ENCODE data around the gene PAX5. TPM values are rescaled to one million over a fixed set of nuclear protein-coding genes. Genes with fewer than 3 reads are reported as not detected.

PAX5 gene
- polyA plus RNA-seq, 1 donor: 0.07 TPM

GRCh38 chr9:36987891-36988290 is 46.2 kb downstream of the PAX5 start:
- DNase-seq: no peak

- DNase-seq: no peak
Measured at GRCh38 chr9:36987409-36987808, 46.7 kb downstream of the PAX5 start.

GRCh38 chr9:36986468-36987408 is 47.3 kb downstream of the PAX5 start:
- no peak for DNase-seq

- DNase-seq: no peak
Measured at GRCh38 chr9:36985769-36986467, 48.1 kb downstream of the PAX5 start.

- DNase-seq: no peak
Measured at GRCh38 chr9:36985061-36985768, 48.9 kb downstream of the PAX5 start.

- DNase-seq: no peak
Measured at GRCh38 chr9:36980148-36980974, 53.7 kb downstream of the PAX5 start.

- DNase-seq: no peak
Measured at GRCh38 chr9:36976371-36977030, 57.6 kb downstream of the PAX5 start.

- no peak for DNase-seq
Measured at GRCh38 chr9:36974731-36975130, 59.3 kb downstream of the PAX5 start.

GRCh38 chr9:36971935-36972488 is 62.1 kb downstream of the PAX5 start:
- no peak for DNase-seq

- DNase-seq: no peak
Measured at GRCh38 chr9:36970007-36970888, 63.8 kb downstream of the PAX5 start.

GRCh38 chr9:36969216-36969771 is 64.8 kb downstream of the PAX5 start:
- no peak for DNase-seq

GRCh38 chr9:36968574-36969215 is 65.4 kb downstream of the PAX5 start:
- DNase-seq: no peak

GRCh38 chr9:36967997-36968396 is 66.1 kb downstream of the PAX5 start:
- DNase-seq: no peak

- DNase-seq: no peak
Measured at GRCh38 chr9:36966371-36967097, 67.5 kb downstream of the PAX5 start.

GRCh38 chr9:36964791-36965190 is 69.3 kb downstream of the PAX5 start:
- no peak for DNase-seq

GRCh38 chr9:36963346-36963745 is 70.7 kb downstream of the PAX5 start:
- no peak for DNase-seq

GRCh38 chr9:36962691-36963090 is 71.4 kb downstream of the PAX5 start:
- no peak for DNase-seq
